ENCODE measurements around the gene TRIM66.

GRCh38 chr11:8566613-8567210 lies 115.8 kb downstream of the TRIM66 start:
- TF ChIP-seq EZH2 (IDR thresholded peaks at IDR 0.05; ENCODE audit: insufficient read depth, poor library complexity, severe bottlenecking) (no peak), EZH2phosphoT487 (IDR thresholded peaks at IDR 0.05; ENCODE audit: insufficient read depth, low read depth) (no peak)
